ENCODE results near the gene LTBP1.
"Not testable (repeated sequence)": the region's sequence is repeated elsewhere in the genome, so short reads cannot be mapped to it uniquely, and the experiment has no call there.

LTBP1 gene

DNA sequence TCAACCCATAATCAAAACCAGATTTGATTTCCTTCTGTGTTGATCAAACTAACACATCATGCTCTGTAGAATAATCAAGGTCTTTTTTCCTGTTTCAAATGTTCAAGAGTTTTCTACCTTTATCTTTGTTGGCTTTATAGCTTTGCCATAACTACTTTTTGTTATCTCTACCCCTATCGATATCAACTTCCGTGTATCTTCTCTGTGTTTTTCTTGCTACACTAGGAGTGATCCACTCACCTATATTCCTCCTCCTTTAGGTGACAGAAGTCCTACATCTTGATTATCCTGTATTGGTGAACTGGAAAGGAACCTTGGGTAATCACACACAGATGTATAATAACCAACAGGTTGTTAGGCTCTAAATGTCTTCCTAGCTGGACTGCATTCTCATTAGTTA lies 85.5 kb downstream of the LTBP1 start:
- TF ChIP-seq POLR2AphosphoS5 (IDR thresholded peaks at IDR 0.05; ENCODE audit: low read depth, low read length): no peak
- TF ChIP-seq TAF1 (IDR thresholded peaks at IDR 0.05; ENCODE audit: borderline replicate concordance, low read depth, low read length): no peak
- no peak for TF ChIP-seq POLR2A (IDR thresholded peaks at IDR 0.05; ENCODE audit: low read depth, low read length)
- FAIRE-seq (no peak), DNase-seq (ENCODE audit: insufficient read length) (no peak)

DNA sequence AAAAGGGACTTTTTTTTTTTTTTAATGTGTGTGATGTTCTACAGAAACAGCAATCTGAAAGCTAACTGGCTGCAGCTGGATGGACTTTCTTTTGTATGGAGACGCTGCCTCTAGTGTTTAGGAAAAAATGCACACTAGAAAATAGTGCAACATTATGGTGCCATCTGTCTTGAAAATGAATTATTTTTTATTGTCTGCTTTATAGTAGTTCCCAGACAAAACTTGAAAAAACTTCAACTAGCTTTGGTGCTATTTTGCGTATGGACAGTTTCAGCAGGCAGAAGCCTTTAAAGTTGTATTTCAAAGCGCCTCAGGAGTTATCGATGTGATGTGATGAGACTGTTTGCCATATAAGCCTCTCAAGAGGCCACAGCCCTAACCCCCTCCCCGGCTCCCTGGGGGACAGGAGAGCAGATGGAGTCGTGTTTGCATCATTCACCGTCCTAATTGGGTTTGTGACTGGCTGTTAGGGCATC lies 86.9 kb downstream of the LTBP1 start:
- TF ChIP-seq POLR2A (IDR thresholded peaks at IDR 0.05; ENCODE audit: low read depth, low read length) (no peak), POLR2AphosphoS5 (IDR thresholded peaks at IDR 0.05; ENCODE audit: low read depth, low read length) (no peak), TAF1 (IDR thresholded peaks at IDR 0.05; ENCODE audit: borderline replicate concordance, low read depth, low read length) (no peak)
- DNase-seq (ENCODE audit: insufficient read length): no peak
- no peak for FAIRE-seq

DNA sequence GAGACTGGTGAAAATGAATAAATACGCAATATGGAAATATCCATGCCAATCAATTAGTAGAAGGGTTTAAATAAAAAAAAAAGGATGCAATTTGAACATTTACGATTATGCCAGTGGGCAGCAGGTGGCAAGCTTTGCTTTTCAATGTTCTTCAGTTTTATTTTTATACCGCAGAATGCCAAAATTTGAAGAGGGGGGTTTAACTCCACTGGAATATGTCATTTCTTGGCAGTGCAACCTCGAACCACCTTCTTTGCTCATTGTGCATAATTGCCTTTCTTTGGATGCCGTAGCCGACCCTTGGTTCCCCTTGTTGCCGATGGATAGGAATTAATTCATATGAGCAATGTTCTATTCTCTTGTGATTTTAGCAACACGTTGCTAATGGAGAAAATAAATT lies 88.0 kb downstream of the LTBP1 start:
- TF ChIP-seq POLR2A (IDR thresholded peaks at IDR 0.05; ENCODE audit: low read depth, low read length) (no peak), TAF1 (IDR thresholded peaks at IDR 0.05; ENCODE audit: borderline replicate concordance, low read depth, low read length) (no peak), POLR2AphosphoS5 (IDR thresholded peaks at IDR 0.05; ENCODE audit: low read depth, low read length) (no peak)
- FAIRE-seq (no peak), DNase-seq (ENCODE audit: insufficient read length) (no peak)

DNA sequence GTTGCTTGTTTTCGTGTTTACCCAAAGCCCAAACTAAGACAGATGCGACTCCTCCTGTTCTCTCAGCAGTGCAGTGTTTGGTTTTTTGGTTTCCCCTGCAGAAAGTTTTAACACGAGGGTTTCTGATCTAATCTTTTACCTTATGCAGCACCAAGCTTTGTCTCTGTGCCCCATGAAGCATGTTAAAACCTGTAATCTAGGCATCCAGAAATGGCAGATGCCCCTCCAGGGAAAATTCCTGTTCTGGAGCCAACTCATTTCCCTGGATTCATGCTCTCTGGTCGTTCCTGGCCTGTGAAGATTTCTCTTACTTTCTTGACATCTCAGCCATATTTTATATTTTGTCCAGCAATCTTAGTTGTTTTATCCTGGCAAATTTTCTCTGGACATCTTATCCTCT lies 91.5 kb downstream of the LTBP1 start:
- no peak for FAIRE-seq
- TF ChIP-seq TAF1 (IDR thresholded peaks at IDR 0.05; ENCODE audit: borderline replicate concordance, low read depth, low read length): no peak
- no peak for TF ChIP-seq POLR2AphosphoS5 (IDR thresholded peaks at IDR 0.05; ENCODE audit: low read depth, low read length)
- TF ChIP-seq POLR2A (IDR thresholded peaks at IDR 0.05; ENCODE audit: low read depth, low read length): no peak
- no peak for DNase-seq (ENCODE audit: insufficient read length)

DNA sequence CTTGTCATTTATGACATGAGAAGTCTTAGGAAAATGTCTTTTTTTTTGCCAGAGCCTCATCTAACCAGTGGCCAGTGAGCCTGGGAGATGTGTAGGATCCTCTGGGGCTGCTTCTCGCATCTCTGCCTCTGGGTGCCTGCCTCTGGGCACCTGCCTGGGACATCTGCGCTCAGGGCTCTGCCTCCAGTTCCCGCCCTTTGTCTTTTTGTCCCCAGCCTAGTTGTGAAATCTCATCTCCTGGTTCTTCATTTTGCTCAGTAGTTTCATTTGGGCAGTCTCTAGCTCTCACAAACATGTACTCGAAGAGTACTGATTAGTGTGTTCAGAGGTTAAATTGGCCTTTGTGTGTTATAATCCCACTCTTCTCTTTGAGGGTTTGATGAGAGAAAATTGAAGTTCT lies 92.0 kb downstream of the LTBP1 start:
- DNase-seq (ENCODE audit: insufficient read length): no peak
- TF ChIP-seq POLR2A (IDR thresholded peaks at IDR 0.05; ENCODE audit: low read depth, low read length): no peak
- no peak for TF ChIP-seq TAF1 (IDR thresholded peaks at IDR 0.05; ENCODE audit: borderline replicate concordance, low read depth, low read length)
- no peak for TF ChIP-seq POLR2AphosphoS5 (IDR thresholded peaks at IDR 0.05; ENCODE audit: low read depth, low read length)
- FAIRE-seq: no peak

DNA sequence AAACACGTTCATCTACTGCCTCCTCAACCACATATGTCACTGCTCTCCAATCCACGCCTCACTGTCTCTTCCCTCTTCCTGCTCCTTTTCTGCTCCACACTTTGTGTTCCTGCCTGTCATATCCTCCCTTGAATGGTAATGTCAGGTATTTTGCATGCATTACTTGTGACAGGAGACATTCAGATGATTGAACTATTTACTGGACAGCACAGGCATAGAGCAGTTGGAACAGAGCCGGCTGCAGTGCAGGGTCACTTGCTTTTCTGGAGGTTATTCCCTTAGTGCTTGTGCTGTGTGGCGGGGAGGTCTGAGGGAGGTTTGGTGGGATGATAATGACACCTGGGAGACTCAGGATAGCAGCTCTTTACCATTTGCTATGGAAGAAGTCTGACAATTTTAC lies 93.8 kb downstream of the LTBP1 start:
- FAIRE-seq (no peak), DNase-seq (ENCODE audit: insufficient read length) (no peak)
- TF ChIP-seq TAF1 (IDR thresholded peaks at IDR 0.05; ENCODE audit: borderline replicate concordance, low read depth, low read length): no peak
- no peak for TF ChIP-seq POLR2AphosphoS5 (IDR thresholded peaks at IDR 0.05; ENCODE audit: low read depth, low read length)
- TF ChIP-seq POLR2A (IDR thresholded peaks at IDR 0.05; ENCODE audit: low read depth, low read length): no peak

DNA sequence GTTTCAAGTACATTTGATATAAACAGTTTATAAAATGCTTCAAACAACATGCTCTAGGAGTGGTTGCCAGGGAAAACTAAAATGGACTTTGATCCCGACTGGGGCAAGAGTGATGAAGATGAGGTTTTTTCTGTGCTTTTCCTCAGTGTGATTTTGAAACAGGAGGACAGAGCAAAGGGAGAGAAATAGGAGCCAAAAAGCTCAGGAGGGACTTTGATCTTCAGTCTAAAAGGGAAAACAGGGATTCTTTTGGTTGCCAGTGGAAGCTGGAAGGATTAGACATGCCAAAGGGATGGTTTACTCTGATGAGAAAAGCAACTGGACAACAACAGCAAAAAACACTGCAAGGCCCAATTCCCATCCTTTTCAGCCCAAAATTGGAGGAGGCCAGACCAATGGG lies 95.5 kb downstream of the LTBP1 start:
- DNase-seq (ENCODE audit: insufficient read length) (no peak), FAIRE-seq (no peak)
- TF ChIP-seq TAF1 (IDR thresholded peaks at IDR 0.05; ENCODE audit: borderline replicate concordance, low read depth, low read length) (no peak), POLR2AphosphoS5 (IDR thresholded peaks at IDR 0.05; ENCODE audit: low read depth, low read length) (no peak), POLR2A (IDR thresholded peaks at IDR 0.05; ENCODE audit: low read depth, low read length) (no peak)

DNA sequence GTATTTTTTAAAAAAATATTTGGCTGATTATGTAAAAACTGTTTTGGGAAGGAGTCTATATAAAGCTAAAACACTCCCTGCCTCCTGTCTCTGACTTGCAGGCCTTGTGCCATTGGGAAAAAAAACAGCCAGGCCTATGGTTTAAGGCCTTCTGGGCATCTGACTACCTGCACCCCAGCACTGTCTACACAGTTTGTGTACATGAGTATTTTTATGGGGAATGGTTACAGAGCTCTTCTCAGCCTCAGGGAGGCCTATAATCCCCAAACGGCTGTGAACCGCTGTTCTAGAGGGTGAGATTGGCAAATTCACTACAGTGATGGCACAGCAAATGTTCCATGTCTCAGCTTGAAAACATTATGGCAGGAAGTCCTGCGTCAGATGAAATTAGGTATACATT lies 96.1 kb downstream of the LTBP1 start:
- DNase-seq (ENCODE audit: insufficient read length) (no peak), FAIRE-seq (no peak)
- TF ChIP-seq POLR2A (IDR thresholded peaks at IDR 0.05; ENCODE audit: low read depth, low read length): no peak
- TF ChIP-seq POLR2AphosphoS5 (IDR thresholded peaks at IDR 0.05; ENCODE audit: low read depth, low read length): no peak
- no peak for TF ChIP-seq TAF1 (IDR thresholded peaks at IDR 0.05; ENCODE audit: borderline replicate concordance, low read depth, low read length)

DNA sequence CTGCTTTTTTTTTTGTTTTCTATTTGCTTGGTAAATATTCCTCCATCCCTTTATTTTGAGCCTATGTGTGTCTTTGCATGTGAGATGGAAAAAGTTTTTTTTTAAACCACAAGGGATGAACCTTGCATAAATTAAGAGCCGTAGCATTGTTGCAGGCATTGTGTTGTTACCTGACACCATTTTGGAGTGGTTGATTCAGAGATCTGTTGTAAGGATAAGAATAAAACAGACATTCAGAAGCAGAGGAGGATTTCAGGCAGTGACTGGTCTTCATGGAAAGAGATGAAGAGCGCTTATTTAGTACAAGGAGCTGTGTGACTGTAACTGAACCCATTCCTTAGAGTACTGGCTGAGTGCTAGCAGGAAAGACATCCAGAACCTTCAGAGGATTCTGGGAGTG lies 101.2 kb downstream of the LTBP1 start:
- DNase-seq (ENCODE audit: insufficient read length) (no peak), FAIRE-seq (no peak)
- no peak for TF ChIP-seq POLR2AphosphoS5 (IDR thresholded peaks at IDR 0.05; ENCODE audit: low read depth, low read length)
- TF ChIP-seq POLR2A (IDR thresholded peaks at IDR 0.05; ENCODE audit: low read depth, low read length): no peak

DNA sequence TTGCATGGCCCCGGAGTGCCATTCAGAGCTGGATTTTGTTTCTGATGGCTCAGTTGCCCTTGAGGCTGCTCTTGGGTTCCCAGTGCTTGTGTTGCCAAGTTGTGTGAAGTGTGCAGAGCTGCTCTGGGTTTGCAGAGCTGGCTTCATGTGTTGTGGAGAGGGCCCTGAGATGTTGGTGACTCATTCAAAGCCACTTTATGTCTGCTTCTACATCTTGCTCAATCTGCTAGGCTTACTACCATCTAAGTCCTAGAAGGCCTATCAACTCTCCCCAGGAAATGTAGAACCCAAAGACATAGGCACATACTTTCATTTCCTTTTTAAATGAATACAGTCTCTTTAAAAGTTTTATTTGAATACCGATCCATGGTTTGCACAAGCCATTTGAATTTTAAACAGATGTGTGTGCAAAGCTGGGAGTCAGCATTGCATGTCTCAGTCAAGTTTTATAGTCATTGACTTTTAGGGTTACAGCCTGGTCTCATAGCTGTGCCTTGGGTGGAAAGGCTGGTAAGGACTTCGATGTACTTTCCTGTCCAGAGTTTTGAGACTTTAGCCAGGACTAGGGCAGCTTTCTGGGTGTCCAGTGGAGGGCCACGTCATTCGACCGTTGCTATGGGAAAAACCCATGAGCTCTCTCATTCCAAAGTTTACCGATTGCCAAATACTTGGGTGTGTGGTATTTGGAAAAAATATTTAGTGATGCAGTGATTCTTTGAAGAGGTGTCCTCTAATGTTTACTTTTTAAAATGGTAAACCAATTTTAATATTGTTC lies 105.0 kb downstream of the LTBP1 start:
- no peak for FAIRE-seq
- no peak for TF ChIP-seq TAF1 (IDR thresholded peaks at IDR 0.05; ENCODE audit: borderline replicate concordance, low read depth, low read length)
- no peak for TF ChIP-seq POLR2AphosphoS5 (IDR thresholded peaks at IDR 0.05; ENCODE audit: low read depth, low read length)
- TF ChIP-seq POLR2A (IDR thresholded peaks at IDR 0.05; ENCODE audit: low read depth, low read length): no peak
- DNase-seq (ENCODE audit: insufficient read length): no peak

DNA sequence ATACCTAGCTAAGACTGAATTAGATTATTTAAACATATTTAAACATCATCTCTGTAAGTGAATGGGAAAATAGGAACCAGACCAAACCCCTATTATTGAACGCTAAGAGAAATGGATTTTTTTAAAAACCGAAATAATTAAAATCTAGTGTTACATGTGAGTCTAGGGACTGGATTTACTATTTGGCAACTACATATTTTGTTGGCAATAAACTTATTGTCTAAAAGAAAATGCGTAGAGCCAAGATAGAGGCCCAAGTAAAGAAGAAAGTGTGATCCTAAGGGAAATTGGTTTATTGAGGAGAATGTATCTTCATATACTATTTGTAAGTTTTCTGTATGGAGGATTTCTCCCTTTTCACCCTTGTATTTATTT lies 105.6 kb downstream of the LTBP1 start:
- TF ChIP-seq POLR2A (IDR thresholded peaks at IDR 0.05; ENCODE audit: low read depth, low read length) (no peak), POLR2AphosphoS5 (IDR thresholded peaks at IDR 0.05; ENCODE audit: low read depth, low read length) (no peak), TAF1 (IDR thresholded peaks at IDR 0.05; ENCODE audit: borderline replicate concordance, low read depth, low read length) (no peak)
- DNase-seq (ENCODE audit: insufficient read length) (no peak), FAIRE-seq (no peak)

DNA sequence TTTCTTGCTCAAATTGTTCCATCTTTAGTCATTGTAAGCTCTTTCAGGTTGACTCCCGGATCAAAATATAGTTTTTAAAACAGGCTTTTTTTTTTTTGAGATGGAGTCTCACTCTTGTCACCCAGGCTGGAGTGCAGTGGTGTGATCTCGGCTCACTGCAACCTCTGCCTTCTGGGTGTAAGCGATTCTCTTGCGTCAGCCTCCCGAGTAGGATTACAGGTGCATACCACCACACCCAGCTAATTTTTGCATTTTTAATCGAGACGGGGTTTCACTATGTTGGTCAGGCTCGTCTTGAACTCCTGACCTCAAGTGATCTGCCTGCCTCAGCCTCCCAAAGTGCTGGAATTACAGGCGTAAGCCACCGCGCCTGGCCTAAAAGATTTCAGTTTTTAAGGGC lies 106.0 kb downstream of the LTBP1 start:
- not testable (repeated sequence) for DNase-seq (ENCODE audit: insufficient read length)

DNA sequence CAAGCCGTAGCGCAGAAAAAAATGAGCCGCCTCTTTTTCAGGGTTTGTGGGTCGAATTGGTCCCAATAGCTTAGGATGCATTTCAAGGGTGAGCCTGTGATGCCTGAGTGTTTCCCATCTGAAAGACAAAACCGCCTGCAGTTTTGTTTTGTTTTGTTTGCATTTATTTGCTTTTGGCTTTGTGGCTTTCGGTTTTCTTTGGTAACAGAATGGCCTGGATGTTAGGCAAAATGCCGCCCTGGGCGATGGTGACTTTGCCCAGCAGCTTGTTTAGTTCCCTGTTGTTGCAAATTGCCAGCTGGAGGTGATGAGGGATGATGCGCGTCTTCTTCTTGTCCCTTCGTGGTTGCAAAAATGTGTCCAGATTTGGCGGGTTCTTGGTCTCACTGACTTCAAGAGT lies 109.4 kb downstream of the LTBP1 start:
- DNase-seq (ENCODE audit: insufficient read length) (no peak), FAIRE-seq (no peak)
- no peak for TF ChIP-seq POLR2A (IDR thresholded peaks at IDR 0.05; ENCODE audit: low read depth, low read length)
- no peak for TF ChIP-seq POLR2AphosphoS5 (IDR thresholded peaks at IDR 0.05; ENCODE audit: low read depth, low read length)
- TF ChIP-seq TAF1 (IDR thresholded peaks at IDR 0.05; ENCODE audit: borderline replicate concordance, low read depth, low read length): no peak

More for the DNA sequence above, 106.0 kb downstream of the LTBP1 start:
- not testable (repeated sequence) for FAIRE-seq

DNA sequence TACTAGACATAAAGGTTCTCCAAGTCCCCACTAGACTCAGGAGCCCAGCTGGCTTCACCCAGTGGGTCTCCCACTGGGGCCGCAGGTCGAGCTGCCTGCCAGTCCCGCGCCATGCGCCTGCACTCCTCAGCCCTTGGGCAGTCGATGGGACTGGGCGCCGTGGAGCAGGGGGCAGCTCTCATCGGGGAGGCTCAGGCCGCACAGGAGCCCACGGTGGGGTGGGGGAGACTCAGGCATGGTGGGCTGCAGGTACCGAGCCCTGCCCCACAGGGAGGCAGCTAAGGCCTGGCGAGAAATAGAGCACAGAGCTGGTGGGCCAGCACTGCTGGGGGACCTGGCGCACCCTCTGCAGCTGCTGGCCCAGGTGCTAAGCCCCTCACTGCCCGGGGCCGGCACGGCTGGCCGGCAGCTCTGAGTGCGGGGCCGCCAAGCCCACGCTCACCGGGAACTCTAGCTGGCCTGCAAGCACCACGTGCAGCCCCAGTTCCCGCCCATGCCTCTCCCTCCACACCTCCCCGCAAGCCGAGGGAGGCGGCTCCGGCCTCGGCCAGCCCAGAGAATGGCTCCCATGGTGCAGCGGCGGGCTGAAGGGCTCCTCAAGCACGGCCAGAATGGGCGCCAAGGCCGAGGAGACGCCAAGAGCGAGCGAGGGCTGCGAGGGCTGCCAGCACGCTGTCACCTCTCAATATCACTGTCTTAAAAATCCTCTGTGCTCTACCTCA lies 110.7 kb downstream of the LTBP1 start:
- DNase-seq (ENCODE audit: insufficient read length); FAIRE-seq: not testable (repeated sequence)

All from GM12892 (cell line).